ENCODE measurements around the gene PDZK1IP1.
A peak's percentile ranks its signal among the peaks of the same experiment; 100 is the strongest.
"Not testable (repeated sequence)": the region's sequence is repeated elsewhere in the genome, so short reads cannot be mapped to it uniquely, and the experiment has no call there.

Gene PDZK1IP1

GRCh38 chr1:47181095-47181954 is 8.5 kb downstream of the PDZK1IP1 start:
- peak; percentile 100 for DNase-seq (ENCODE audit: low read depth)

- DNase-seq (ENCODE audit: low read depth): no peak
Observed at GRCh38 chr1:47180603-47181094, 9.2 kb downstream of the PDZK1IP1 start.

GRCh38 chr1:47179988-47180563 is 9.8 kb downstream of the PDZK1IP1 start:
- DNase-seq (ENCODE audit: low read depth): no peak

GRCh38 chr1:47179017-47179987 is 10.5 kb downstream of the PDZK1IP1 start:
- peak; percentile 97 for DNase-seq (ENCODE audit: low read depth)

- DNase-seq (ENCODE audit: low read depth): no peak
Observed at GRCh38 chr1:47178654-47179016, 11.2 kb downstream of the PDZK1IP1 start.

- DNase-seq (ENCODE audit: low read depth): no peak
Observed at GRCh38 chr1:47178020-47178419, 11.8 kb downstream of the PDZK1IP1 start.

GRCh38 chr1:47175227-47175934 is 14.5 kb downstream of the PDZK1IP1 start:
- DNase-seq (ENCODE audit: low read depth): peak; percentile 61

- DNase-seq (ENCODE audit: low read depth): no peak
Observed at GRCh38 chr1:47174656-47175020, 15.2 kb downstream of the PDZK1IP1 start.

GRCh38 chr1:47172782-47173181 is 17.1 kb downstream of the PDZK1IP1 start:
- DNase-seq (ENCODE audit: low read depth): no peak

GRCh38 chr1:47164552-47164951 is 25.3 kb downstream of the PDZK1IP1 start:
- no peak for DNase-seq (ENCODE audit: low read depth)

- no peak for DNase-seq (ENCODE audit: low read depth)
Observed at GRCh38 chr1:47161298-47162040, 28.4 kb downstream of the PDZK1IP1 start.

- DNase-seq (ENCODE audit: low read depth): no peak
Observed at GRCh38 chr1:47160716-47161115, 29.1 kb downstream of the PDZK1IP1 start.

GRCh38 chr1:47157957-47158356 is 31.9 kb downstream of the PDZK1IP1 start:
- DNase-seq (ENCODE audit: low read depth): not testable (repeated sequence)

- DNase-seq (ENCODE audit: low read depth): not testable (repeated sequence)
Observed at GRCh38 chr1:47156457-47156856, 33.4 kb downstream of the PDZK1IP1 start.

- DNase-seq (ENCODE audit: low read depth): not testable (repeated sequence)
Observed at GRCh38 chr1:47149162-47149561, 40.7 kb downstream of the PDZK1IP1 start.

GRCh38 chr1:47147047-47147785 is 42.6 kb downstream of the PDZK1IP1 start:
- DNase-seq (ENCODE audit: low read depth): no peak

- DNase-seq (ENCODE audit: low read depth): not testable (repeated sequence)
Observed at GRCh38 chr1:47146495-47146894, 43.3 kb downstream of the PDZK1IP1 start.

GRCh38 chr1:47143654-47144053 is 46.2 kb downstream of the PDZK1IP1 start:
- not testable (repeated sequence) for DNase-seq (ENCODE audit: low read depth)

GRCh38 chr1:47140358-47140757 is 49.5 kb downstream of the PDZK1IP1 start:
- DNase-seq (ENCODE audit: low read depth): not testable (repeated sequence)
